Mammary epithelial cell (primary cell): Measurements from ENCODE around the gene SNX18.

ENCODE experiments used
- EZH2 ChIP-seq: IDR thresholded peaks from 2 replicates; pipeline ENCODE4 v1.6.1; 2012; ENCODE audit warnings: low read length, inconsistent platforms, borderline replicate concordance
- TF ChIP-seq, protein P1 (sequence below), 2 donors: IDR thresholded peaks in 1 of 2; conservative IDR thresholded peaks in 1 of 2; 2 replicates each; pipeline ENCODE4 v1.5.1; 2011 to 2012; ENCODE audit warnings: inconsistent platforms in 2 of 2, low read length in 2 of 2, mild to moderate bottlenecking in 2 of 2, control low read depth in 1 of 2, low read depth in 1 of 2; ENCODE audit not compliant: insufficient read depth in 1 of 2; ENCODE audit errors: extremely low read depth in 1 of 2

DNA sequence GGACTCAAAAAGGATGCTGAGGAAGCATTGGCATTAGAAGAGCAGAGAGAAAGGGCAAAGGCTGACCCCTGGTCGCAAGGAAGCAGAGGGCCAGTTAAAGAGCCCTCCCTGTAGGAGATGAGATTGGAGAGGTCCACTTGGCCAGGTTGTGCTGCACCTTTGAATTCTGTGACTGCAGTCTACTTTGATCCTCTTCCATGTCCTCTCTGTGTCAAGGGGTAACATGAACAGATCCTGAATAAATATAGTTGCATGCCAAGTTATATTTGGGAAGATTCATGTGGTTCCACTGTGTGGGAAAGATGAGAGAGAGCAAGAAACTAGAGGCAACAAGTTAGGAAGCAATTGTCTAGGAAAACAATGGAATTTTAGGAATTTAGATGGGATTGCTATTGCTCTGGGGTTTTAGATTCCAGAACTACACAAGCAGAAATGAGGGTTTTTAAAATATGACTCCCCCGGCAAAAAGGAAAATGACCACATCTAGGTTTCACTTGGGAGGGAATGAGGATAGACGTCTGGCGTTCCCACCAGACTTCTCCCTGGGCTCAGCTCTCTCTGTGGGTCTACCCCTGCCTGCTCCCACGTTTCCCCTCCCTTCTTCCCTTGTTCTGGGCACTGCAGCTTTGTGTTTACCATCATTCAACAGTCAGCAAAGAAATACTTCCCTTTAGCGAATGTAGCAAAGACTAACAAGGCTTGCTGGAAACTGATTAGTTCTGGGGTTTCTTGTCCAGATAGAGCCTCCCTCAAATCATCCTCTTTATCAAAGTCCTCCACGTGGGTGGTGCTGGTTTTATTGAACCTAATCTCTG is 63.6 kb downstream of the SNX18 start:
- TF ChIP-seq, protein P1, sequence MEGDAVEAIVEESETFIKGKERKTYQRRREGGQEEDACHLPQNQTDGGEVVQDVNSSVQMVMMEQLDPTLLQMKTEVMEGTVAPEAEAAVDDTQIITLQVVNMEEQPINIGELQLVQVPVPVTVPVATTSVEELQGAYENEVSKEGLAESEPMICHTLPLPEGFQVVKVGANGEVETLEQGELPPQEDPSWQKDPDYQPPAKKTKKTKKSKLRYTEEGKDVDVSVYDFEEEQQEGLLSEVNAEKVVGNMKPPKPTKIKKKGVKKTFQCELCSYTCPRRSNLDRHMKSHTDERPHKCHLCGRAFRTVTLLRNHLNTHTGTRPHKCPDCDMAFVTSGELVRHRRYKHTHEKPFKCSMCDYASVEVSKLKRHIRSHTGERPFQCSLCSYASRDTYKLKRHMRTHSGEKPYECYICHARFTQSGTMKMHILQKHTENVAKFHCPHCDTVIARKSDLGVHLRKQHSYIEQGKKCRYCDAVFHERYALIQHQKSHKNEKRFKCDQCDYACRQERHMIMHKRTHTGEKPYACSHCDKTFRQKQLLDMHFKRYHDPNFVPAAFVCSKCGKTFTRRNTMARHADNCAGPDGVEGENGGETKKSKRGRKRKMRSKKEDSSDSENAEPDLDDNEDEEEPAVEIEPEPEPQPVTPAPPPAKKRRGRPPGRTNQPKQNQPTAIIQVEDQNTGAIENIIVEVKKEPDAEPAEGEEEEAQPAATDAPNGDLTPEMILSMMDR (conservative IDR thresholded peaks at IDR 0.05 in 1 of 2, IDR thresholded peaks at IDR 0.05 in 1 of 2; ENCODE audit: extremely low read depth in 1 of 2, insufficient read depth in 1 of 2, low read depth in 1 of 2, low read length in 2 of 2), result no peak
- no peak for TF ChIP-seq EZH2
